K562 (cell line): ENCODE measurements around the gene ZNF17. TPM values are rescaled to one million over a fixed set of nuclear protein-coding genes. Genes with fewer than 3 reads are reported as not detected.

Source experiments
- ATAC-seq: fragments of 200-7000 bp; cut with Tn5 transposase; 3 replicates; pipeline ENCODE4 v1.9.1; 2020; ENCODE audit warnings: moderate library complexity
- BruUV-seq: library from RNA; stranded (reverse); fragments of 400-500 nt; replicated peaks from 2 replicates; lab custom pipeline; 2021; lab: Mats Ljungman, UMichigan
- CTCF ChIA-PET: fragments of 300-600 bp; formaldehyde crosslinking; extraction: SDS; loops from one replicate; lab custom pipeline; 2021; ENCODE audit warnings: low intra/inter-chr PET ratio; lab: Yijun Ruan, JAX
- POLR2A ChIA-PET: fragments of 300-600, 350-650 bp; sonication (Branson Sonifier 250); formaldehyde crosslinking; extraction: SDS; loops from one replicate; lab custom pipeline; 2021; ENCODE audit warnings: antibody characterized with exemption, inconsistent platforms; lab: Yijun Ruan, JAX
- DNase-seq, 4 experiments: peaks; one replicate each; pipeline versions ENCODE4 v3.0.0 to v3.0.0-alpha.2; 2011 to 2018; ENCODE audit warnings: low spot score in 3 of 4, mixed read lengths in 3 of 4; ENCODE audit errors: extremely low read depth in 1 of 4
- FAIRE-seq: peaks from 2 replicates; lab custom pipeline; 2011; peaks lifted over from hg19 to GRCh38; lab: Jason Lieb, UNC
- H2AFZ ChIP-seq: 2 replicates; pipeline ENCODE4 v1.6.0; 2011; ENCODE audit warnings: low read depth, low read length, control low read depth, inconsistent platforms
- H3K27ac ChIP-seq: fragments of 200-600 bp; 3 replicates; pipeline ENCODE4 v1.8.0; 2011; ENCODE audit warnings: low read depth, mild to moderate bottlenecking, control low read depth, inconsistent platforms, low read length, moderate library complexity, mixed read lengths; ENCODE audit errors: extremely low read depth
- H3K27me3 ChIP-seq, 2 experiments: fragments of 300-600 bp in 1 of 2; 2 replicates in 1 of 2; 3 replicates in 1 of 2; pipeline versions ENCODE4 v1.6.0 to v1.8.0; 2011; ENCODE audit warnings: inconsistent platforms in 2 of 2, low read length in 2 of 2, mild to moderate bottlenecking in 1 of 2, mixed read lengths in 1 of 2, moderate library complexity in 1 of 2; ENCODE audit not compliant: control insufficient read depth in 2 of 2, insufficient read depth in 2 of 2
- H3K36me3 ChIP-seq: fragments of 300-600 bp; 3 replicates; pipeline ENCODE4 v1.8.0; 2011; ENCODE audit warnings: mild to moderate bottlenecking, low read length, inconsistent platforms; ENCODE audit not compliant: control insufficient read depth, insufficient read depth
- H3K4me1 ChIP-seq, 2 experiments: fragments of 200-600 bp in 1 of 2; replicated peaks in 1 of 2; 2 replicates in 1 of 2; 3 replicates in 1 of 2; pipeline versions ENCODE4 v1.5.1 to v1.8.0; 2011; ENCODE audit warnings: inconsistent platforms in 2 of 2, low read length in 2 of 2, mild to moderate bottlenecking in 1 of 2, mixed read lengths in 1 of 2, moderate library complexity in 1 of 2; ENCODE audit not compliant: control insufficient read depth in 2 of 2, insufficient read depth in 2 of 2
- H3K4me2 ChIP-seq: 2 replicates; pipeline ENCODE4 v1.6.1; 2011; ENCODE audit warnings: low read length, control low read depth, inconsistent platforms, mixed read lengths; ENCODE audit not compliant: insufficient read depth
- H3K4me3 ChIP-seq: fragments of 200-600 bp; sonication (generic), shearing (Covaris generic); 2 replicates; pipeline ENCODE4 v1.5.1; 2016; ENCODE audit warnings: control low read depth, inconsistent platforms
- H3K79me2 ChIP-seq: fragments of 200-600 bp; 3 replicates; pipeline ENCODE4 v1.8.0; 2011; ENCODE audit warnings: low read length, inconsistent platforms; ENCODE audit not compliant: control insufficient read depth, insufficient read depth
- H3K9ac ChIP-seq, 2 experiments: 2 replicates each; pipeline versions ENCODE4 v1.6.0 to v1.6.1; 2011; ENCODE audit warnings: low read depth in 2 of 2, low read length in 2 of 2, control low read depth in 1 of 2, inconsistent platforms in 1 of 2, mild to moderate bottlenecking in 1 of 2, mixed read lengths in 1 of 2; ENCODE audit not compliant: insufficient read depth in 1 of 2
- H3K9me1 ChIP-seq: one replicate; pipeline ENCODE4 v1.6.0; 2011; ENCODE audit warnings: inconsistent platforms, mild to moderate bottlenecking, low read length, moderate library complexity; ENCODE audit not compliant: control insufficient read depth, insufficient read depth
- H3K9me3 ChIP-seq: replicated peaks from 2 replicates; pipeline ENCODE4 v1.5.1; 2011; ENCODE audit warnings: low read depth, low read length, inconsistent platforms; ENCODE audit not compliant: control insufficient read depth, insufficient read depth
- H4K20me1 ChIP-seq: replicated peaks from 2 replicates; pipeline ENCODE4 v1.6.1; 2011; ENCODE audit warnings: low read length, inconsistent platforms, mixed read lengths; ENCODE audit not compliant: control insufficient read depth, insufficient read depth
- AFF1 ChIP-seq, 2 experiments: fragments of 450-650 bp; IDR thresholded peaks; 2 replicates each; pipeline ENCODE4 v1.6.1; 2018; ENCODE audit warnings: mild to moderate bottlenecking in 2 of 2, low read depth in 1 of 2; ENCODE audit not compliant: partially characterized antibody in 2 of 2
- NFE2 ChIP-seq: IDR thresholded peaks from 2 replicates; pipeline ENCODE4 v1.6.1; 2014; ENCODE audit warnings: antibody characterized with exemption, low read depth
- WGBS: fragments of 100-300 bp; shearing (Covaris generic); methylation state at CpG from one replicate; pipeline ENCODE4 v1.1.6; 2016; ENCODE audit warnings: low coverage, mixed read lengths; ENCODE audit not compliant: insufficient coverage; ENCODE audit errors: missing lambda C conversion rate; 5-methylcytosine and 5-hydroxymethylcytosine counted together
- in situ Hi-C: fragments of 300-500 bp; cut with MboI; formaldehyde crosslinking; loops from 4 replicates; pipeline ENCODE4 v1.15.0; 2018; ENCODE audit warnings: inconsistent platforms, mixed read lengths
- intact Hi-C: fragments of 100-400 bp; cut with micrococcal nuclease; formaldehyde crosslinking; loops from 2 replicates; pipeline ENCODE4 v1.14.2; 2022
- polyA plus RNA-seq, 8 experiments: library from polyadenylated mRNA; depleted of rRNA in 4 of 8; stranded (reverse) in 5 of 8; unstranded in 3 of 8; fragments of >200 nt; fragmentation: Nextera tagmentation in 2 of 8; fragmentation: Illumina TruSeq in 1 of 8; extraction: Ambion mirVana in 2 of 8; extraction: Trizol in 1 of 8; gene quantifications; 2 replicates each; pipeline versions ENCODE4 v1.2.1 to v1.2.3, GENCODE V29; 2011 to 2014; ENCODE audit warnings: inconsistent platforms in 1 of 8, missing spikeins in 1 of 8
- total RNA-seq, 7 experiments: library from RNA; depleted of rRNA in 6 of 7; stranded (reverse); fragments of >200 nt in 6 of 7; fragmentation: Illumina TruSeq in 2 of 7; extraction: Trizol in 2 of 7; gene quantifications; 2 replicates each; pipeline versions ENCODE4 v1.2.1 to v1.2.3, GENCODE V29; 2011 to 2021; ENCODE audit warnings: low replicate concordance in 1 of 7

ZNF17 gene
- total and polyA plus RNA-seq, 9 of the 15 experiments (the other 6 are each of a cell fraction or from before 2014, with no cell fraction given): 5.3 to 8.6 (median 6.5) TPM

GRCh38 chr19:57437931-57438330 lies 27.0 kb downstream of the ZNF17 start:
- CTCF ChIA-PET: no interaction called here
- WGBS: 92% methylated on average over 4 of the region's 4 CpGs
- BruUV-seq: no TSS peak
- Histone ChIP-seq H3K9me1 (no peaks in the 10 kb centered on the region), H3K79me2 (peaks cover 61% of the 10 kb centered on the region), H3K4me3 (no peak overlapping the region), H3K27me3 (no peaks in the 10 kb centered on the region), H3K9me3 (peaks cover 5% of the 10 kb centered on the region), H3K36me3 (peaks cover 23% of the 10 kb centered on the region; the same call in 2 of the 3 replicates), H2AFZ (no peak overlapping the region), H3K9ac (no peak overlapping the region), H4K20me1 (0 out of 2 replicates have a peak, but pooled peaks cover 8% of the 10 kb centered on the region), H3K27ac (no peak overlapping the region), H3K4me2 (no peak overlapping the region), H3K4me1 (peaks cover 5 to 9% of the 10 kb centered on the region in 2 experiments; a peak in 3 of 5 replicates)
- in situ Hi-C loops (no loop called here), intact Hi-C loops (no loop called here)
- FAIRE-seq: no peak
- no peak for ATAC-seq
- POLR2A ChIA-PET: no interaction called here
- TF ChIP-seq AFF1 (IDR thresholded peaks at IDR 0.05; ENCODE audit: low read depth in 1 of 2, partially characterized antibody in 2 of 2): no peak
- TF ChIP-seq NFE2: no peak
- no peak for DNase-seq
